Left colon (tissue), 2 donors: ENCODE results near the gene SMAD7. TPM values are rescaled to one million over a fixed set of nuclear protein-coding genes. Genes with fewer than 3 reads are reported as not detected.

ENCODE experiments used
- ATAC-seq: fragments of 200-7000 bp; cut with Tn5 transposase; one replicate; pipeline ENCODE4 v1.9.1; 2020; ENCODE audit warnings: mild to moderate bottlenecking, moderate library complexity
- DNase-seq, 2 donors: peaks; one replicate each; pipeline ENCODE4 v3.0.0-alpha.2; 2020
- intact Hi-C, 2 donors: fragments of 100-400 bp; cut with DNase I in 1 of 2; cut with micrococcal nuclease in 1 of 2; formaldehyde crosslinking; loops; one replicate each; pipeline versions ENCODE4 v1.11.2 to v1.14.0; 2022; cut with DNase I, micrococcal nuclease
- total RNA-seq, 2 donors: library from RNA; stranded (reverse); fragmentation: NEBNext Ultra II Directional; extraction: Animal tissue kit (Norgen Biotek cat#: 25700); gene quantifications; one replicate each; pipeline ENCODE4 v1.2.1, GENCODE V29; 2021
- donor health status: DM: no; HTN: no; CAD: no.
- donor health status: DM: yes; HTN: yes; CAD: no.

Gene SMAD7
- total RNA-seq, 2 donors from 2014 or later = 36.4 to 50.0 TPM

DNA sequence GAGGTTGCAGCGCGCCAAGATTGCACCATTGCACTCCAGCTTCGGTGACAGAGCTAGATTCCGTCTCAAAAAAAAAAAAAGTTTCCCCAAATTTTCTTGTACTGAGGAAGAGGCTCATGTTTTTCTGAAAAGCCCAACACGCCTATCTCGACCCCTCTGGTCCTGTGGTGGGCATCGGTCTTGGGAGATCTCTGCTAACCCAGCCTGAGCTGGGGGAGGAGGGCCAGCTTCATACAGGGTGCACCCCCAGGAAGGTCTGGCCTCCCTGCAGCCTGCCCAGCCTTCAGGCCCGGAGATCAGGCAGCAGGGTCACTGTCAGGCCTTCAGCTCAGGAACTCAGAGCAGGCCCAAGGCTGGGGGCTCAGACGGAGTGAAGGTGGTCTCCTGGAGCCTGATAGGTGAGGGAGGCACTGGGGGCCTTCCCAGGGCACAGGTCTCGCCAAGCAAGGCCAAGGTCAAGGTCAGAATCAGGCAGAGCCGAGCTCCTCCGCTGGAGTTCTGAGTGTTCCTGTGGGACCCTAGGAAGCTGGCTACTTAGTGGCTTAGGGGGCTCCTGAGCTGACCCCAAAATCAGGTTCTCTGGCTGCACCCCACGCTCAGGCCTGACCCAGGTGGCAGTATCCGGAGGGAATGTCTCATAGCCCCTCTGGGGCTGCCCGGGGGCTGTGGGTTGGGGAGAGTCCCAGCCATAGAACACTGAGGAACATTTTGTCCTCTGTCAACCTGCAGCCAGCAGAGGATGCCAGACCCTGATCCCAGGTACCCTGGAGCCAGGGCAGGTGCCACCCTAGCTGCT lies 37.9 kb upstream of the SMAD7 start:
- DNase-seq (no peak), ATAC-seq (no peak)
- intact Hi-C loops = no loop called here

- DNase-seq = no peak
- ATAC-seq = no peak
- intact Hi-C loops = no loop called here
Measured at GRCh38 chr18:48987821-48988220, 37.1 kb upstream of the SMAD7 start.

- DNase-seq = no peak
- intact Hi-C loops = no loop called here
- no peak for ATAC-seq
Measured at GRCh38 chr18:48986851-48987761, 36.3 kb upstream of the SMAD7 start.

DNA sequence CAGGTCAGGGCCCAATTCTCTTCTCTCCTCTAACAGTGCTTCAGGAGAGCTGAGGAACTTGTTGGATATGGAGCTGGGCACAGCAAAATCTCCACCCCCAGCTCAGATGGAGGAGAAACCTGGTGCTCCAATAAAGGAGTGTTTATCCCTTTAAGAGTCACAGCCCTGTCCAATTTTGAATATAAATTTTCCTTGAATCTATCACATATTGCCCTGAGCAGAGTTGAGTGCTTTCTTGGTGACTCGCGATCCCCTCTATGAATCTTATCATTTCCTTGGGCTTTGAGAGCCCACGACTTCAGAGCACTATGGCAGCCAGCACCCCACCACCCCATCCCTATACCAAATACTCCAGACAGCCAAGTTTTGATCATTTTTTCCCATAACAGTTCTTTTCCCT lies 34.4 kb upstream of the SMAD7 start:
- intact Hi-C loops = no loop called here
- DNase-seq (no peak), ATAC-seq (no peak)

GRCh38 chr18:48983793-48984437 lies 33.1 kb upstream of the SMAD7 start:
- intact Hi-C loops = no loop called here
- peak in 1 of 2 donors; percentile 66 for DNase-seq
- no peak for ATAC-seq

GRCh38 chr18:48982266-48982665 lies 31.5 kb upstream of the SMAD7 start:
- DNase-seq (no peak), ATAC-seq (no peak)
- intact Hi-C loops = no loop called here

DNA sequence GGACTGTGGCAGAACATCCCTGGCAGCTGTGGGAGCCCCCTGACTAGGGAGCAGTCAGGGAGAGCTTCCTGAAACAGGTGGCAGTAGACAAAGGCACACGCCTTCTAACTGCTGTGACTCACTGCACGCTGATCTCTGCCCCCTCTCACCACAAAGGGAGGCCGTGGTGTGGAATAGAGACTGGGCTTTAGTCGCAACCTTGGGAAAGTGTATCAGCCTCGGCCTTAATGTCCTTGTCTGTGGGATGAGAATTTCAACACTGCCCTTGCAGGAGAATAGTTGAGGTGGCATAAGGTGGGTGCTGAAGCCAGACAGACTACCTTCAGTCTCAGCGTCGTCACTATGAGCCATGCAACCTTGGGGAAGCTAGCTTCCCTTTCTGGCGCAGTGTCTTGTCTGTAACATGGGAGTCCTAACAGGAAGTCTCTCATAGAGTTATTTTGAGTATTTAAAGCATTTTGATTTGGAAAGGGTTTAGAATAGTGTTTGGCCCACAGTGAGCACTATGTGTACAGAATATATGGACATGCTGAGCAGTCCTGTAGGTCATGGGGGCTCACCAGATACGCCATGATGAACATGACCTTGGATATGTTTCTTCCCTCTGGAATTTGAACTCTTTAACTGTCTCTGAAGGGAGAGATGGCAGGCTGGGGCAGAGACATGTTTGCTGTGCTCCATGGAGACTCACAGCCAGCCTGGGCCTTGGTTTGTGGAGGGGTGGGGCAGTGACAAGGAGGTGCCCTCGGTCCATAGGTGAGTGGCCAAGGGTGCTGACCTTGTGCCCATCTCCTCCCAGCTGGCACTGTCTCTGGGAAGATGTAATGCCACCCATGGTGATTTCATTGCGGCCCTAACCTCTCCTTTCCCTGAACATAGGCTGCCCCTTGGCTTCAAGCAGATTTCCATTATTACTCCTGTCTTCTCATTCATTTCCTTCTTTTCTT lies 29.5 kb upstream of the SMAD7 start:
- intact Hi-C loops = no loop called here
- peak; percentile 62 for ATAC-seq
- DNase-seq = no peak

DNA sequence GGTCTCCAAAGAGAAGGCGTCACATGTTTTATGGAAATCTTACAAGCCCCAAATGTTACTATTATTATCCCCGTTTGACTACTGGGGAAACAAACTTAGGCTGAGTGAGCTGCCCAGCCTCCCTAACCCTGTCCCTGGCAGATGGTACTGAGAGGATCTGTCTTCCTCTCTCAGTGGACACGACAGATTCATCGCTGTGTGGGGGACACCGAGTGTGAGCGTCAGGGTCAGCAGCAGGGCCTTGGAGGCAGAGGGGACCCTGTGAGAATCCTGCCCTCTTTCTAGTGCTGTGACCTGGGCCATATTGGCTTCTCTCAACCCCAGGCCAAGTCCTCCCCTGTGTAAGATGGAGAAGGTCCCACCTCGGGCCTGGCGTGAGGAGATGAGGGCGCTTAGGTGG lies 27.1 kb upstream of the SMAD7 start:
- intact Hi-C loops = no loop called here
- DNase-seq (no peak), ATAC-seq (no peak)

GRCh38 chr18:48975817-48976649 lies 25.3 kb upstream of the SMAD7 start:
- ATAC-seq (peak; percentile 71), DNase-seq (peak; percentile 64 to 74)
- intact Hi-C loops = no loop called here

- intact Hi-C loops = no loop called here
- DNase-seq (peak in 1 of 2 donors; percentile 26), ATAC-seq (peak; percentile 8)
Measured at GRCh38 chr18:48975120-48975816, 24.5 kb upstream of the SMAD7 start.

DNA sequence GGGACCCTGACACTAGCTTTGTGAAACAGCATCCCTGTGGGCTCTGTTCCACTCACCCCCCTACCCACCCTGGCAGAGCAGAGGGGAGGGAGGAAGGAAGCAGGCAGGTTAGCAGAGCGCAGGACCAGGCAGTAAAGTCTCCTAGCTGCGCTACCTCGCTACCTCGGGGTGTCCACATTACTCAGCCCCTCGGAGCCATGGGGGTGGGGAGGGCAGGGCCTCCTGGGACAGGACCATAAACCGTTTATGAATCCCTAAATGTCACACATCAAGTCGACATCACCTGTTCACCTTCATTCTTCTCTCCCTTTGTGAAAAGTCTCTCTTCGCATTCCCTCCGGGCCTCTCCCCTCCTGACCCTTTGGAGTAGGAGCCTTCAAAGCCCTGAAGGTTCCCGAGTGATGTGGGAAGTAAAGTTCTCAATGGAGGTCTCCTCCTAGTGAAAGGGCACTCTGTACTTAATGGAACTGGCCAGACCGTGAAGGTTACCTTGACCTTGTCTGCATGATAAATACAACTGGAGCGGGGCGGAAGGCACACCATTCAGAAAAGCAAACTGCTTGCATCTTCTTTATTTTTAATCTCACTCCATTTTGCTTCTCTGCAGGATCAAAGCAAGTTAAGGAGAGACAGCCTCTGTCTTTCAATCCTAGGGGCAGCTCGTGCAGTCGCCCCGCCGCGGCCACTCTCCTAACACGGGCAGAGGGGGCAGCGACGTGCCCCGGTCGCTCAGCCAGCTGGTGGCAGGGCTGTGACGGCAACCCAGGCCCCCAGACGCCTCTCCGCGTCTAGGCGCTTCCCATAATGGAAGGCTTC lies 23.7 kb upstream of the SMAD7 start:
- DNase-seq = no peak
- intact Hi-C loops = no loop called here
- ATAC-seq = no peak

DNA sequence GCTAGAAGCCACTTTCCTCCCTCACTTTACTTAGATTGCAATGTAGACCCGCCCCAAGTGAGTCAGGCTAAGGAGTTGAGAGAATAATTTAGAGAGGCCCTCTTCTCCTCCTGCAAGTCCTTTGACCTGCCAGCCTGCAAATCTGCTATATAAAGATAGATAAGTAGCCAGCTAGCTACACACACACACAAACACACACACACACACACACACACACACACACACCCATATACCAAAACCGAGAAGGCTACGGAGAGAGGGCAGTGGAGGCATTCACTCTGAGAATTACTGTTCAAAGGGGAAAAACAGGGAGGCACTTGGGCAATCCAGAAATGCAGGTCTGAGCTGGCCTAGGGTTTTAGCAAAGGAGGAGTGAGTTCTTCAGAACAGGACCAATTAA lies 23.0 kb upstream of the SMAD7 start:
- ATAC-seq (peak; percentile 51), DNase-seq (peak in 1 of 2 donors; percentile 29)
- intact Hi-C loops = no loop called here

DNA sequence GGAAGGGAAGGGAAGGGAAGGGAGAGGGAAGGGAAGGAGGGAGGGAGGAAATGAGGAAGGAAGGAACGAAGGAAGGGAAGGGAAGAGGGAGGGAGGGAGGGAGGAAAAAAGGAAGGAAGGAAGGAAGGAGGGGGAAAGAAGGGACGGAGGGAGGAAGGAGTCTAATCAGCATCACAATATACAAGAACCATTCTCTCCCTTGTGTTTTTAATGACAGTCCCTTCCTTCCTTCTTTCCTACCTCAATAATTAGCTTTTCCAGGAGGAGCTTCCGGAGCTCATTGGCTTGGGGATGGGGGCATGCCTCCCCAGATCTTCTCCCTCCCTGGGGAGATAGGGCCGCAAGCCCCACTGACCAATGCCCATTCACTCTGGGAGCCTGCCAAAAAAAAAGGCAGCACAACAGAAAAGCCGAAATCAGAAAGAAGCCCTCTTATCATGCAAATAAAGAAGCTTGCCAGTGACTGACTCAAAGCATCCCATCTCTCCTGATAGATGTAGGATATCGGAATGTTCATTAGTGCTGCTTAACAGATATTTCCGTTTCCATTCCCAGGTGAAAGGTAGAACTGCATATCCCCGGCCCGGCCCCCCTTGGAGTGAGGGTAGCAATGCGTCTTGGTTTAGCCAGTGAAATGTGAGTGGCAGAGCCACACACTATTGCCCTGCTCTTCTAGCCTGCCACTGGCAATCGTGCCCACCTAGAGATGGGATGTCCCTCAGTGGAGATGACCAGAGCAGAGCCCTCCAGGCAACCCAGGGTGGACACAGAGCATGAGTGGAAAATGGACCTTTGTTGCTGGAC lies 17.8 kb upstream of the SMAD7 start:
- no peak for DNase-seq
- intact Hi-C loops = no loop called here
- ATAC-seq = no peak

GRCh38 chr18:48967545-48967944 lies 16.8 kb upstream of the SMAD7 start:
- intact Hi-C loops = no loop called here
- ATAC-seq = no peak
- DNase-seq = no peak

GRCh38 chr18:48966523-48966922 lies 15.8 kb upstream of the SMAD7 start:
- DNase-seq (no peak), ATAC-seq (no peak)
- intact Hi-C loops = no loop called here
